ENCODE data around the gene KCTD18. TPM values are rescaled to one million over a fixed set of nuclear protein-coding genes. Genes with fewer than 3 reads are reported as not detected.

The KCTD18 gene
- total RNA-seq: 18.0 and 22.4 TPM in 2 replicates

DNA sequence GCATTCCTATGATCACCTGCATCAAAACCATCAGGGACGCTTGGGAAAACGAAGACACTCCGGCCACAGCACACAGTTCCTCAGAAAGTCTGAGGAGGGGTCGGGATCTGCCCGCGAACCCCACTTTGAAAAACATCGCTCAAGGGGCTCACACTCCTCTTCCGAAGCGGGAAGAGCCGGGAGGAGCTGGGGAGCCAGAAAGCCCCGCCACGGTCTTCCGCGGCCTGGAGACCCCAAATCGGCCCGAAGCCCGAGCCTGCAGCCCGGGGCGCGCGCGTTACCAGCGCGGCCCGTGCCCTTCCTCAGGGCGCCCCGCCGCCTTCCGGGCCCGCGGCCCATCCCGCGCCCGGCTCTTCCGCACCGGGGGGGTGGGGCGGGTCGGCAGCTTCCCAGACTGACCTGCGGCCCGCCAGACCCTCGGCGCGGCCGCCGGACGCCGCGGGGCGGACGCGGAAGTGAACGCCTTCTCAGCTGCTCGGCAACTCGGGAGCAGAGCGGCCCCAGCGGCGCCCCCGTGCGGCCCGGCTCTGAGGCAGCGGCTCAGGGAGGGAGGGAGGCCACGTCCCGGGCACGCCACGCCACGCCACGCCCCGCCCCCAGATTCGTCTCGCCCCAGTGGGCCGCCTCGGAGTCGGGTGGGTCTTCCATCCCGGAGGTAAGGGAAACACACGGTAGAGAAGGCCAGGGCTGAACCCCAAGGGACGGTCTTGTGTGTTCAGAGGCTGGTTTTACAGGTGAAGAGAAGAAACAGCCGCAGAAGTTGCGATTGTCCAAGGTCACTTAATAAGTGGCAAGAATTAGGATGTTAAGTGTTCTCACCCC, at the start of gene KCTD18:
Gene KCTD18, minus strand, starts transcription at position 457 of the 822 bp plus-strand sequence. CDS start 3,052 bp downstream, outside the sequence.

DNA sequence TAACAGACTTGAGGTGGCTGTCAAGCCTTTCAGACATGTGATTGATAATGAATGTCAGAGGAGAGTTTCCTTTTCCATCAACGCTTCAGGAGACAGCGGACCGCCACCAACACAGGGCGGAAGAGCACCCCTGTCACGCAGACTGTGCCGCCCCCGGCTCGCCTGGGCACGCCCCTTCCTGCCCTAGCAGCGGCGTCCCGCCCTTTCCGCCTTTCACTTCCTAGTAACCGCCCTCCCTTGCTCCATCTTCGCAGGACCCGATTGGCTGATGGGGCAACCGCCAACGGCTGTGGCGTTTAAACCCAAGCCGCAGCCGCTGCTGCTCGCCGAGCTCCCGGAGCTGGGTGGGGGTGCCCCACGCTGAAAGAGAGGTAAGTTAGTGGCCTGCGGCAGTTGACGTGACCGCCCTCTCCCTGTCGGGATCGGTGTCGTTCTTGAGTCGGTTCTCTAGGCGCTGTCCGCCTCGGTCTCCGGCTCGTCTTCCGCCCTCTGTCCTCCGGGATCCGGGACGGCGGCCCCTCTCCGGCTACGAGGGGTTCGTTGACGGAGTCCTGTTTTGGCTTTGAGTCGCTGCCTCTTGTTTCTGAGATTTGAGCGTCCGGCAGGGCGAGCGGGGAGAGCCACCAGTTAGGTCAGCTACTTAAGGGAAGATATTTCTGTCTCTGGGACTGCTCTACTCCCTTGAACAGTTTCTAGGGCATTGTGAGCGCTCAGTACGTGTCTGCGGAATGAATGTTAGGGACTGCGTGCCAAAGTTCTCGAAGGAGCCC, 16.2 kb upstream of the KCTD18 start, which contains the start of gene SGO2:
Gene SGO2, plus strand, starts transcription at position 326 of the 770 bp plus-strand sequence. CDS start 6,769 bp downstream, outside the sequence.

Other genes with a start within 250 kb of the KCTD18 start
- 46.4 and 47.1 TPM in 2 replicates for gene SPATS2L, start 203.4 kb downstream of the KCTD18 start, total RNA-seq
- gene SGO2, start 16.1 kb upstream of the KCTD18 start, total RNA-seq: 2.8 and 4.3 TPM in 2 replicates
- 104 and 109 TPM in 2 replicates for gene AOX1, start 75.9 kb upstream of the KCTD18 start, total RNA-seq